Colonic mucosa (tissue), 4 donors: ENCODE results near the gene DAB1. TPM values are rescaled to one million over a fixed set of nuclear protein-coding genes. Genes with fewer than 3 reads are reported as not detected.

ENCODE experiments used
- DNase-seq: peaks from one replicate; pipeline ENCODE4 v3.0.0-alpha.2; 2020
- H3K27ac ChIP-seq: fragments of 200-600 bp; one replicate; pipeline ENCODE4 v1.8.0; 2021
- H3K27me3 ChIP-seq: fragments of 200-600 bp; one replicate; pipeline ENCODE4 v1.8.0; 2021
- H3K36me3 ChIP-seq: fragments of 200-600 bp; one replicate; pipeline ENCODE4 v1.8.0; 2021
- H3K4me1 ChIP-seq: fragments of 200-600 bp; one replicate; pipeline ENCODE4 v1.8.0; 2021; ENCODE audit warnings: mild to moderate bottlenecking
- H3K4me3 ChIP-seq: fragments of 200-600 bp; one replicate; pipeline ENCODE4 v1.8.0; 2021
- H3K9ac ChIP-seq, 2 donors: one replicate each; pipeline ENCODE4 v1.7.0; 2013; ENCODE audit warnings: control low read depth in 2 of 2, low read depth in 2 of 2, low read length in 2 of 2
- H3K9me3 ChIP-seq: fragments of 200-600 bp; one replicate; pipeline ENCODE4 v1.8.0; 2021
- CTCF ChIP-seq: fragments of 200-600 bp; IDR thresholded peaks from one replicate; pipeline ENCODE4 v1.8.0; 2022; ENCODE audit warnings: antibody characterized with exemption, mild to moderate bottlenecking
- intact Hi-C: fragments of 100-400 bp; cut with DNase I; formaldehyde crosslinking; loops from one replicate; pipeline ENCODE4 v1.14.1; 2022
- total RNA-seq, 2 donors: library from RNA; stranded (reverse); fragmentation: NEBNext Ultra II Directional in 1 of 2; extraction: Animal tissue kit (Norgen Biotek cat#: 25700) in 1 of 2; gene quantifications; one replicate each; pipeline ENCODE4 v1.2.1, GENCODE V29; 2021
- donor health status: healthy.
- donor health status: DM: no; HTN: no; CAD: no.
- donor health status: DM: no; HTN: no; CAD: no.

DAB1 gene
- total RNA-seq, 2 donors from 2014 or later: 0.42 TPM; not detected in 1

- no peak overlapping the region for H3K27ac ChIP-seq
- no peak overlapping the region for H3K9ac ChIP-seq
- no peaks in the 10 kb centered on the region for H3K9me3 ChIP-seq
- no peaks in the 10 kb centered on the region for H3K4me1 ChIP-seq
- TF ChIP-seq CTCF: no peak
- intact Hi-C loops: no loop called here
- no peak overlapping the region for H3K4me3 ChIP-seq
- DNase-seq: no peak
- no peaks in the 10 kb centered on the region for H3K36me3 ChIP-seq
- H3K27me3 ChIP-seq: no peaks in the 10 kb centered on the region
Measured at GRCh38 chr1:57265104-57265503, 158.8 kb downstream of the DAB1 start.

- intact Hi-C loops: no loop called here
- Histone ChIP-seq H3K9ac (no peak overlapping the region), H3K4me3 (no peak overlapping the region), H3K9me3 (no peaks in the 10 kb centered on the region), H3K27me3 (no peaks in the 10 kb centered on the region), H3K4me1 (no peaks in the 10 kb centered on the region), H3K27ac (no peak overlapping the region), H3K36me3 (no peaks in the 10 kb centered on the region)
- TF ChIP-seq CTCF: no peak
- no peak for DNase-seq
Measured at GRCh38 chr1:57262472-57262871, 161.4 kb downstream of the DAB1 start.

GRCh38 chr1:57258557-57259325, 165.1 kb downstream of the DAB1 start:
- Histone ChIP-seq H3K27ac (no peak overlapping the region), H3K4me3 (no peak overlapping the region), H3K4me1 (no peaks in the 10 kb centered on the region), H3K36me3 (no peaks in the 10 kb centered on the region), H3K9ac (no peak overlapping the region), H3K27me3 (no peaks in the 10 kb centered on the region), H3K9me3 (no peaks in the 10 kb centered on the region)
- no peak for TF ChIP-seq CTCF
- no peak for DNase-seq
- intact Hi-C loops: no loop called here

GRCh38 chr1:57255945-57256344, 167.9 kb downstream of the DAB1 start:
- no peak for DNase-seq
- Histone ChIP-seq H3K36me3 (no peaks in the 10 kb centered on the region), H3K27ac (no peak overlapping the region), H3K9me3 (no peaks in the 10 kb centered on the region), H3K27me3 (no peaks in the 10 kb centered on the region), H3K9ac (no peak overlapping the region), H3K4me1 (no peaks in the 10 kb centered on the region), H3K4me3 (no peak overlapping the region)
- intact Hi-C loops: no loop called here
- TF ChIP-seq CTCF: no peak

GRCh38 chr1:57254022-57254421, 169.8 kb downstream of the DAB1 start:
- no peak for TF ChIP-seq CTCF
- H3K27me3 ChIP-seq: no peaks in the 10 kb centered on the region
- no peak for DNase-seq
- H3K36me3 ChIP-seq: no peaks in the 10 kb centered on the region
- no peaks in the 10 kb centered on the region for H3K4me1 ChIP-seq
- no peak overlapping the region for H3K27ac ChIP-seq
- H3K4me3 ChIP-seq: no peak overlapping the region
- intact Hi-C loops: no loop called here
- no peaks in the 10 kb centered on the region for H3K9me3 ChIP-seq
- H3K9ac ChIP-seq: no peak overlapping the region
